GM04503 (cell line): Measurements from ENCODE around the gene DISC1.

Experiments used
- DNase-seq: peaks from one replicate; pipeline ENCODE4 v3.0.0-alpha.2; 2012; ENCODE audit warnings: low read depth

The DISC1 gene

GRCh38 chr1:232045139-232045994 lies 418.8 kb downstream of the DISC1 start:
- no peak for DNase-seq

GRCh38 chr1:232046451-232047306 lies 420.1 kb downstream of the DISC1 start:
- no peak for DNase-seq

GRCh38 chr1:232047473-232047872 lies 420.9 kb downstream of the DISC1 start:
- no peak for DNase-seq

- no peak for DNase-seq
These were observed 421.9 kb downstream of the DISC1 start for GRCh38 chr1:232048481-232048880.

- no peak for DNase-seq
These were observed 422.7 kb downstream of the DISC1 start for GRCh38 chr1:232049335-232049734.

GRCh38 chr1:232057217-232057895 lies 430.8 kb downstream of the DISC1 start:
- no peak for DNase-seq

GRCh38 chr1:232057896-232058274 lies 431.3 kb downstream of the DISC1 start:
- DNase-seq: no peak

GRCh38 chr1:232059726-232060374 lies 433.3 kb downstream of the DISC1 start:
- no peak for DNase-seq

GRCh38 chr1:232062967-232063366 lies 436.4 kb downstream of the DISC1 start:
- no peak for DNase-seq

- DNase-seq: no peak
These were observed 439.9 kb downstream of the DISC1 start for GRCh38 chr1:232066521-232066920.

- no peak for DNase-seq
These were observed 447.7 kb downstream of the DISC1 start for GRCh38 chr1:232074265-232074664.

GRCh38 chr1:232077809-232078208 lies 451.2 kb downstream of the DISC1 start:
- DNase-seq: no peak

- DNase-seq: no peak
These were observed 458.1 kb downstream of the DISC1 start for GRCh38 chr1:232084584-232085223.

GRCh38 chr1:232090816-232091215 lies 464.2 kb downstream of the DISC1 start:
- no peak for DNase-seq
